ENCODE results near the gene INAVA. TPM values are rescaled to one million over a fixed set of nuclear protein-coding genes. Genes with fewer than 3 reads are reported as not detected.

INAVA gene
- total and polyA plus RNA-seq, 2 of the 13 experiments (the other 11 are each of a cell fraction or from before 2014, with no cell fraction given): 6.0 to 13.5 TPM

GRCh38 chr1:200899451-200899915 is 4.8 kb downstream of the INAVA start (continued):
- TF ChIP-seq ZNF224 (CRISPR knock-in tag; IDR thresholded peaks at IDR 0.05) (no peak), NR1H2 (CRISPR knock-in tag; IDR thresholded peaks at IDR 0.05; ENCODE audit: borderline replicate concordance, low read depth) (no peak), NCOA5 (CRISPR knock-in tag; IDR thresholded peaks at IDR 0.05) (no peak), TBX2 (CRISPR knock-in tag; IDR thresholded peaks at IDR 0.05; ENCODE audit: borderline replicate concordance) (no peak; the same call in 1 of the 2 replicates), HOXA9 (CRISPR knock-in tag; IDR thresholded peaks at IDR 0.05; ENCODE audit: borderline replicate concordance) (no peak), SCMH1 (CRISPR knock-in tag; IDR thresholded peaks at IDR 0.05; ENCODE audit: borderline replicate concordance) (no peak), ZSCAN25 (CRISPR knock-in tag; IDR thresholded peaks at IDR 0.05) (0 out of 2 replicates have a peak, but pooled peaks have one; percentile 43), PHF5A (CRISPR knock-in tag; IDR thresholded peaks at IDR 0.05; ENCODE audit: low read depth, unreplicated experiment) (no peak), GMEB2 (CRISPR knock-in tag; IDR thresholded peaks at IDR 0.05; ENCODE audit: low read depth) (no peak), CBX1 (IDR thresholded peaks at IDR 0.05; ENCODE audit: low read depth) (no peak), POGK (CRISPR knock-in tag; conservative IDR thresholded peaks at IDR 0.05) (no peak), HDAC1 (CRISPR knock-in tag; IDR thresholded peaks at IDR 0.05) (peak; percentile 64), SETDB1 (CRISPR knock-in tag; IDR thresholded peaks at IDR 0.05; ENCODE audit: borderline replicate concordance) (no peak), ZMYM4 (CRISPR knock-in tag; IDR thresholded peaks at IDR 0.05) (peak; percentile 28; the same call in 1 of the 2 replicates), ZNF616 (CRISPR knock-in tag; IDR thresholded peaks at IDR 0.05; ENCODE audit: low read depth) (no peak), HOXA5 (CRISPR knock-in tag; IDR thresholded peaks at IDR 0.05) (0 out of 2 replicates have a peak, but pooled peaks have one; percentile 27), NFE2L1 (CRISPR knock-in tag; IDR thresholded peaks at IDR 0.05; ENCODE audit: borderline replicate concordance) (no peak), ZNF367 (CRISPR knock-in tag; IDR thresholded peaks at IDR 0.05; ENCODE audit: borderline replicate concordance) (no peak), ZFYVE20 (CRISPR knock-in tag; IDR thresholded peaks at IDR 0.05; ENCODE audit: borderline replicate concordance, low read depth) (no peak), ZSCAN22 (CRISPR knock-in tag; IDR thresholded peaks at IDR 0.05) (no peak), ZNF816 (CRISPR knock-in tag; IDR thresholded peaks at IDR 0.05; ENCODE audit: borderline replicate concordance) (no peak), ZNF451 (CRISPR knock-in tag; IDR thresholded peaks at IDR 0.05) (no peak), MIER3 (CRISPR knock-in tag; IDR thresholded peaks at IDR 0.05; ENCODE audit: borderline replicate concordance) (no peak)
- TF ChIP-seq, protein P1, sequence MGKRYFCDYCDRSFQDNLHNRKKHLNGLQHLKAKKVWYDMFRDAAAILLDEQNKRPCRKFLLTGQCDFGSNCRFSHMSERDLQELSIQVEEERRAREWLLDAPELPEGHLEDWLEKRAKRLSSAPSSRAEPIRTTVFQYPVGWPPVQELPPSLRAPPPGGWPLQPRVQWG (CRISPR knock-in tag; IDR thresholded peaks at IDR 0.05; ENCODE audit: borderline replicate concordance, low read depth): no peak
- TF ChIP-seq, protein P2, sequence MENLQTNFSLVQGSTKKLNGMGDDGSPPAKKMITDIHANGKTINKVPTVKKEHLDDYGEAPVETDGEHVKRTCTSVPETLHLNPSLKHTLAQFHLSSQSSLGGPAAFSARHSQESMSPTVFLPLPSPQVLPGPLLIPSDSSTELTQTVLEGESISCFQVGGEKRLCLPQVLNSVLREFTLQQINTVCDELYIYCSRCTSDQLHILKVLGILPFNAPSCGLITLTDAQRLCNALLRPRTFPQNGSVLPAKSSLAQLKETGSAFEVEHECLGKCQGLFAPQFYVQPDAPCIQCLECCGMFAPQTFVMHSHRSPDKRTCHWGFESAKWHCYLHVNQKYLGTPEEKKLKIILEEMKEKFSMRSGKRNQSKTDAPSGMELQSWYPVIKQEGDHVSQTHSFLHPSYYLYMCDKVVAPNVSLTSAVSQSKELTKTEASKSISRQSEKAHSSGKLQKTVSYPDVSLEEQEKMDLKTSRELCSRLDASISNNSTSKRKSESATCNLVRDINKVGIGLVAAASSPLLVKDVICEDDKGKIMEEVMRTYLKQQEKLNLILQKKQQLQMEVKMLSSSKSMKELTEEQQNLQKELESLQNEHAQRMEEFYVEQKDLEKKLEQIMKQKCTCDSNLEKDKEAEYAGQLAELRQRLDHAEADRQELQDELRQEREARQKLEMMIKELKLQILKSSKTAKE (CRISPR knock-in tag; IDR thresholded peaks at IDR 0.05; ENCODE audit: borderline replicate concordance): no peak
